Endometrial microvascular endothelial cells (primary cell): ENCODE measurements around the gene URB1. TPM values are rescaled to one million over a fixed set of nuclear protein-coding genes. Genes with fewer than 3 reads are reported as not detected.

Experiments
- in situ Hi-C: cut with HindIII; loops from 2 replicates; pipeline ENCODE4 v1.10.0; 2017; ENCODE audit warnings: low sequenced_read_pairs, low pct_unique_long_range_greater_than_20kb; ENCODE audit errors: inconsistent ontology term
- total RNA-seq: library from RNA; depleted of rRNA; stranded (reverse); fragments of >200 nt; gene quantifications from one replicate; pipeline ENCODE4 v1.2.3, GENCODE V29; 2015; ENCODE audit errors: inconsistent ontology term

URB1 gene
- total RNA-seq, 1 donor from 2014 or later, result 19.7 TPM

GRCh38 chr21:32350211-32350980 lies 42.4 kb downstream of the URB1 start:
- in situ Hi-C loops, result no loop called here

DNA sequence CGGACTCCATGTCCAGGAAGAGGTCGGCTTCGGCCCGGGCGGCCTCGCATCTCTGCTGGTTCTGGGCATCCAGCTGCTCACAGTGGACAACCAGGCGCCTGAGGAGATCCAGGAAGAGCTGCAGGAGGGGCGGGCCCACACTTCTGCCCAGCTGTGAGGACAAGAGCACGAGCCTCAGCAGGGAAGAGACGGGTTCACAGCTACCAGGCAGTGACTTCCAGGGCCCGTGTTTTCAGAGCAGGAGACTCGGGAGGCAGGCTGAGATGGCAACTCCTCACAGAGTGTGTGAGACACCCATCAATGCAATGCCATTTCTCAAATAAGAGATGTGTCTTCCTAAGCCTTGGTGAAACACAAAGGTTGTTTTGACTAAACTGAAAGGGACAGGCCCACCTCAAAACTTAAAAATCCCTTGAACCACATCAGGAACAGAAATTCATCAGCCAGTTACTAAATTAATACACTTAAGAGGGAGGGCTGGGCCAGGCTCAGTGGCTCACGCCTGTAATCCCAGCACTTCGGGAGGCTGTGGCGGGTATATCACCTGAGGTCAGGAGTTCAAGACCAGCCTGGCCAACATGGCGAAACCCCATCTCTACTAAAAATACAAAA lies 43.4 kb downstream of the URB1 start:
- in situ Hi-C loops, result no loop called here

GRCh38 chr21:32348604-32349332 lies 44.0 kb downstream of the URB1 start:
- in situ Hi-C loops, result no loop called here

DNA sequence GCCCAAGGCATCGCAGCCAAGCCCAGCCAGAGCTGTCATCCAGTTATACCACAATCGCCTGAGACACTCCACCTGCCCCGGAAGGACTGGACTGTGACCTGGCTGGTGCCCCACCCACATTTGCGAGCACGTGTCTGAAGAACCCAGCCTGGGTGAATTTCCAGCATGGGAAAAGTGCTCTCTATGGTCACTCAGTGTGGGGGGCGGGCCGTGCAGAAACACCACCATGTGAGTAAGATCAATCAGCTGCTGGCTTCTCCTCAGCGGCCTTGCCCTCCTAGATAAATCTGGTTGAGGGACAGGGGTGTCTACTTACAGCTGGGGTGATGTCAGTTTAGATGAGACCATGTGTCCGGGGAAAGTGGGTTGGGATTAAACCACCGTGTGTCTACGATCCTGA lies 44.8 kb downstream of the URB1 start:
- in situ Hi-C loops, result no loop called here

- in situ Hi-C loops, result no loop called here
Observed at GRCh38 chr21:32347351-32347750, 45.5 kb downstream of the URB1 start.

- in situ Hi-C loops, result no loop called here
Observed at GRCh38 chr21:32346951-32347350, 45.9 kb downstream of the URB1 start.

DNA sequence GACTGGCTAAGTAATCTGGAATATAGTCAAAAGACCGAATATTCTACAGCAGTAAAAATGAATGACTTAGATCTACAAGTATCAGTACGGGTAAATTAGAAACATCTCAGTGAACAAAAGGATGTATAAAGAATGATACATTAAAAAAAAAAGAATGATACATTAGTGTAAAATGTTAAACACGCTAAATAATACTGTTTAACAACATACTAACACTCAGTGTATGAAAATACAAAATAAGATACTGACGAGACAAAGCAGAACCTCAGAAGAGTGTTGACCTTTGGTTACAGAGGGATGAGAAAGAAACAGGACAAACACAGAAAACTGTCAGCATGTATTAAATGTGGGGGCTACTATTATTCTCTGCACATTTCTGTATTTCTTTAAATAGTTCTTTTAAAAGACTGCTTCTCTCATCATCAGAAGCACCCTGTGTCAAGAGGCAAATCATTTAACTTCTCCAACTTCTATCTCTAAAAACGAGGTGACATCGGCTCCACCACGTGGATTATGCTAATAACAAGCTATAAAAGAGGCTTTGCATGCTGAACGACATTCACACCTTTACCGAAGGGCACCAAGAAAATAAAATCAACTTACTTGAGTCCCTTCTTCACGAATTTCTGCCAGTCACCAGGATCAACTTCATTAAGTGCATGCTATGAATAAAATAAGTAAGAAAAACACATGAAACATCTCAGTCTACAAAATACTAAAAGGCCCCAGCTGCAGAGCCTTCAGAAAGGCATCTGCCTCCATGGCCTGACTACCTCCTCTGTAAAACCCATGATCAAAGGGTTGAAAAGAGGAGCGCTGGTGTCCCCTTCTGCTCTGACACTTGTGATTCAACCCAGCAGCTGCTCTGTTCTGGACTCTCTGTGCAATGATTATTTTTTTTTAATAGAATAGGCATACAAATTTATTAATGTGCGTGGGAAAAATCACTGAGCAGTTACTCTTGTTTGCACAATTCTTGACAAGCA lies 51.7 kb downstream of the URB1 start:
- in situ Hi-C loops, result no loop called here

DNA sequence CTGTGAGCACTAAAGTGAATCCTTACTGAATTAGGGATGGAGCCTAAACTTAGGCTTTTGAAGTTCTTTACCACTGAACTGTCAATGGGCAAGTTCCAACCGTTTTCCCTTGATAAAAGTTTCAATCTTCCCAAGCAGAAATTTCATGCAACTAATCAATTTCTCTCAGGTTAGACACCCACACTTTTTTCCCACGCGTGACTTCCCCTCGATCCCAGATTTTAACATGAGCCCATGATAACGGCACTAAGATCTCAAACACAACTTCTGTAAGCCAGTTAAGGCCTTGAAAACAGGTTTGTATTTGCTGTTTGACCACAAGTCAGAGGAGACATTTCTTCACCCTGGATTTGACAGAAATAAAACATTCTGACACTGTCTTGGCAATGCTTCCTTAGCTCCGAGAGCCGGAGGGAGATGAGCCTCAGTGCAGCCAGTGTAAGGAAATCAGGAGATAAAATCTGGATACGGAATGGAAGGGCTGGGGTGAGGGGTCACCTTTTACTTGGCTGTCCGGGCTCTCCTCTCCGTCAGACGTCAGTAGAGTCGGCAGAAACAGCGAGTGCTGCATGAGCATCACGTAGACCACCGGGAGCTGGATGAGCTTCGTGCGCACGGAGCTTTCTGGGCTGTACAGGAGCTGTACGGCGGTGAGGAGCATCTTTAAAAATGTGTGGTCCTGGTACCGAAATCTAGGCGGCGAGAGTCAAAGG lies 54.4 kb downstream of the URB1 start:
- in situ Hi-C loops, result no loop called here

- in situ Hi-C loops, result no loop called here
Observed at GRCh38 chr21:32337206-32337605, 55.6 kb downstream of the URB1 start.

- in situ Hi-C loops, result no loop called here
Observed at GRCh38 chr21:32336711-32337110, 56.1 kb downstream of the URB1 start.

GRCh38 chr21:32335601-32336575 lies 56.9 kb downstream of the URB1 start:
- in situ Hi-C loops, result no loop called here

DNA sequence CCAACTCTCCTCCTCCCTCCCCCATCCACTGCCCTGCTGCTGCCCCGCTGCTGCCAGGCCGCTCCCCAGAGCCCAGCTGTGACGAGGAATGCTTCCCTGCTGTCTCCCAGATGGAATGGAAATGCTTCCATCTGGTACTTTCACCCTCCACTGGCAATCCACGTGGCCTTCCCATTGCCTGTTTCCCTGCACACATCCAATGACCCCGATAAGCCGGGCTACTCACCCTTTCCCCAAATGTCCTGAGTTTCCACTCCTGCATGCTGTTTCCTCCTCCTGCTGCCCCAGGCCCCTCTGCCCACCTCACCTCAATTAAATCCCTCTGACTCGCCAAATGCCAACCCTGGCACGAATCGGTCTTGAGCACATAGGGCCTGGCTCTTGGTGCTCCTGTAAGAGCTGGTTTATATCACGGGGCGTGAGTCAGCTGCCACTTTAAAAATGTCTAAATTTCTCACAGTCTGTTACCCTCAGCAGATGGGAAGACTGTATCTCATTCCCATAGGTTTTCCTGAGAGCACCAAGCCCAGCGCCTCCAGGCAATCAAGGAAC lies 57.8 kb downstream of the URB1 start:
- in situ Hi-C loops, result no loop called here

DNA sequence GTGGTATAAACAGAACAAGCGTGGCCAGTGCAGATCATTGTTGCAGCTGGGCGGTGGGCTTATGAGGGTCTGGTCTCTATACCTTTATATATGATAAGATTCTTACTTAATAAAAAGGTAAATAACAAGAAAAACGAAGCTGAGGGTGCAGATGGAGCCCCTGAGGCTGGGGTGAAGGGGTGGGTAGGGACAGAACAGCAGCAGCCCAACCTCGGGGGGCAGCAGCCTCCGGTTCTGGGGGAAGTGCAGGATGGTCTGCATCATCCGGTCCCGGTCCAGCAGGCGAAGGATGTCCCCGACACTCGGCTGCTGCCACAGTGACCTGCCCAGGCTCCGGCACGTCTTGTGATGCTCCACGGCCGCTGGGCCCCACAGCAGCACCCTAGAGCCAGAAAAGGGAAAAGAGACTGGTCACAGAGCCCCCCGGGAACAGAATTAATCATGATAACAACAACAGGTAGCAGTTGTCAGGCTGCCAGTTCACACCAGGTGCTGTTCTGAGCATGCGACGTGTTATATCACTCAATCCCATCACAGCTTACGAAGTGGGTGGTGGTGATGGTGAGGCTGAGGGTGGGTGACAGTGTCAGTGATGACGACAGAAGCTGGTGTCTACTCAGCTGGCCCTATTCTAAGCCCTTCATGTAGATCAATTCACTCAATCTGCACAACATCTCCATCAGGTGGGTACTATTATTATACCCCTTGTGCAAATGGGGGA lies 58.7 kb downstream of the URB1 start:
- in situ Hi-C loops, result no loop called here

- in situ Hi-C loops, result no loop called here
Observed at GRCh38 chr21:32332463-32332951, 60.3 kb downstream of the URB1 start.

DNA sequence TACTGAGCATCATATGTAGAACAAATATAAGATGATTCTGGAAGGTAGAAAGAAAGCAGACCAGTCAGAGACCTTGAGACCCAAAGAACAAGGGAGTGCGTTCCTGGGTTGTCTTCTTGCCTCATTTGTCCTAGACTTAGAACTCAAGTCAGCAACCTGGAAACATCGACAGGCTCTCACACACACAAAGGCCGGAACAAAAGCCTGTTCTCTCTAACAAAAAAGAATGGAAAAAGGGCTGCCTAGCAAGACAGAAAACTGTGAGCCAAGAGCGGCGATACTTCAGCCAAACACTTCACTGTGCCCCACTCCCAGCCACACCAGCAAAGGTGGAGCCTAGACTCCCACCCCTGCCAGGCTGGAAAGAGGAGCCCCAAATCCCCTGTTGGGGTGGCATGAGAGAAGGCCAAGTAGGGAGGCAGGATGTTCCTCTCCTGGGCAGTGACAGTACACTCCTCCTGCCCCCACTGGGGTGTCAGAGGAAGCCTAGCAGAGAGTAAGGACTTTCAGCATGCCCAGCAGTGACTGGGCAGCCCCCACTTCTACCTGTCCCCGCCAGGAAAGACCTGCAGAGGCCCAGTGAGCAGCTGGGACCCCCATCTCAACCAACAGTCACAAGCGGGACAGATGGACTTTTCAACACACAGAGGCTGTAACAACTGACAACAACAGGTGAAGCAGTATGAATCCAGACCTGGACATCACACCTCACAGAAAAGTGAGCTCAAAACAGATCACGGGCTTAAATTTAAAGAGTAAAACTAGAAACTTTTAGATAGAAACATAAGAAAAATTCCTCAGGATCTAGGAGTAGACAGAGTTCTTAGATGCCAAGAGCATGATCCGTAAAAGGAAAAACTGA lies 61.1 kb downstream of the URB1 start:
- in situ Hi-C loops, result no loop called here
